SK-N-SH treated with all-trans-retinoic acid at 6 μM for 48 hours (cell line): ENCODE data around the gene PARVB.

ENCODE experiments used
- ATAC-seq: fragments of 200-7000 bp; cut with Tn5 transposase; 3 replicates; pipeline ENCODE4 v1.9.1; 2020; ENCODE audit warnings: mild to moderate bottlenecking, moderate library complexity
- ARNTL ChIP-seq: fragments of 450-650 bp; formaldehyde crosslinking; IDR thresholded peaks from 2 replicates; pipeline ENCODE4 v1.5.0; 2020; ENCODE audit warnings: low read depth, mild to moderate bottlenecking, moderate library complexity, borderline replicate concordance
- BACH2 ChIP-seq: fragments of 250-450 bp; sonication (Bioruptor Pico); IDR thresholded peaks from 2 replicates; pipeline ENCODE4 v1.9.0; 2021; ENCODE audit warnings: mild to moderate bottlenecking, borderline replicate concordance
- CSDC2 ChIP-seq: fragments of 250-450 bp; sonication (Bioruptor Pico); IDR thresholded peaks from 2 replicates; pipeline ENCODE4 v1.5.0; 2020; ENCODE audit warnings: mild to moderate bottlenecking, moderate library complexity
- ESRRG ChIP-seq: fragments of 250-450 bp; sonication (Bioruptor Pico); IDR thresholded peaks from 2 replicates; pipeline ENCODE4 v1.6.1; 2021; ENCODE audit warnings: mild to moderate bottlenecking
- GLIS3 ChIP-seq: fragments of 250-450 bp; sonication (Bioruptor Pico); IDR thresholded peaks from 2 replicates; pipeline ENCODE4 v1.5.0; 2020; ENCODE audit warnings: mild to moderate bottlenecking, moderate library complexity
- OSR1 ChIP-seq: fragments of 250-450 bp; sonication (Bioruptor Pico); IDR thresholded peaks from 2 replicates; pipeline ENCODE4 v1.8.0; 2022; ENCODE audit warnings: moderate library complexity, mild to moderate bottlenecking, inconsistent platforms
- PPARA ChIP-seq: fragments of 250-450 bp; sonication (Bioruptor Pico); IDR thresholded peaks from 2 replicates; pipeline ENCODE4 v1.5.0; 2020; ENCODE audit warnings: mild to moderate bottlenecking, borderline replicate concordance
- RARB ChIP-seq: fragments of 250-450 bp; sonication (Bioruptor Pico); IDR thresholded peaks from 2 replicates; pipeline ENCODE4 v1.8.0; 2021; ENCODE audit warnings: mild to moderate bottlenecking, moderate library complexity
- SNAI2 ChIP-seq: fragments of 250-450 bp; sonication (Bioruptor Pico); IDR thresholded peaks from 2 replicates; pipeline ENCODE4 v1.5.0; 2020; ENCODE audit warnings: mild to moderate bottlenecking, moderate library complexity
- TCF4 ChIP-seq: fragments of 250-450 bp; sonication (Bioruptor Pico); IDR thresholded peaks from 2 replicates; pipeline ENCODE4 v1.8.0; 2021; ENCODE audit warnings: mild to moderate bottlenecking, moderate library complexity, borderline replicate concordance
- TOX ChIP-seq: fragments of 250-450 bp; sonication (Bioruptor Pico); IDR thresholded peaks from 2 replicates; pipeline ENCODE4 v1.8.0; 2021; ENCODE audit warnings: mild to moderate bottlenecking, moderate library complexity, borderline replicate concordance
- ZC3H10 ChIP-seq: fragments of 250-450 bp; sonication (Bioruptor Pico); IDR thresholded peaks from 2 replicates; pipeline ENCODE4 v1.5.1; 2021; ENCODE audit warnings: mild to moderate bottlenecking, moderate library complexity
- ZFP3 ChIP-seq: fragments of 250-450 bp; sonication (Bioruptor Pico); IDR thresholded peaks from 2 replicates; pipeline ENCODE4 v1.5.0; 2020; ENCODE audit warnings: mild to moderate bottlenecking, moderate library complexity
- ZFP30 ChIP-seq: fragments of 450-650 bp; formaldehyde crosslinking; IDR thresholded peaks from 2 replicates; pipeline ENCODE4 v1.5.0; 2022; ENCODE audit warnings: mild to moderate bottlenecking, moderate library complexity
- ZNF565 ChIP-seq: fragments of 450-650 bp; formaldehyde crosslinking; conservative IDR thresholded peaks from 2 replicates; pipeline ENCODE4 v1.5.0; 2020; ENCODE audit warnings: low read depth, mild to moderate bottlenecking, moderate library complexity
- ZNF70 ChIP-seq: fragments of 450-650 bp; formaldehyde crosslinking; IDR thresholded peaks from 2 replicates; pipeline ENCODE4 v1.5.0; 2020; ENCODE audit warnings: mild to moderate bottlenecking, moderate library complexity
- ZNF8 ChIP-seq: fragments of 450-650 bp; formaldehyde crosslinking; IDR thresholded peaks from 2 replicates; pipeline ENCODE4 v1.5.0; 2020; ENCODE audit warnings: mild to moderate bottlenecking, moderate library complexity
- TF ChIP-seq, protein P1 (sequence below): fragments of 250-450 bp; sonication (Bioruptor Pico); IDR thresholded peaks from 2 replicates; pipeline ENCODE4 v1.5.0; 2020; ENCODE audit warnings: mild to moderate bottlenecking, moderate library complexity
- TF ChIP-seq, protein P2 (sequence below): fragments of 250-450 bp; sonication (Bioruptor Pico); IDR thresholded peaks from 2 replicates; pipeline ENCODE4 v1.8.0; 2021; ENCODE audit warnings: low read depth, mild to moderate bottlenecking, moderate library complexity, borderline replicate concordance
- TF ChIP-seq, protein P3 (sequence below): fragments of 250-450 bp; sonication (Bioruptor Pico); IDR thresholded peaks from 2 replicates; pipeline ENCODE4 v1.8.0; 2020; ENCODE audit warnings: mild to moderate bottlenecking, moderate library complexity, borderline replicate concordance
- TF ChIP-seq, protein P4 (sequence below): fragments of 250-450 bp; sonication (Bioruptor Pico); IDR thresholded peaks from 2 replicates; pipeline ENCODE4 v1.5.1; 2021; ENCODE audit warnings: mild to moderate bottlenecking, moderate library complexity

PARVB gene

DNA sequence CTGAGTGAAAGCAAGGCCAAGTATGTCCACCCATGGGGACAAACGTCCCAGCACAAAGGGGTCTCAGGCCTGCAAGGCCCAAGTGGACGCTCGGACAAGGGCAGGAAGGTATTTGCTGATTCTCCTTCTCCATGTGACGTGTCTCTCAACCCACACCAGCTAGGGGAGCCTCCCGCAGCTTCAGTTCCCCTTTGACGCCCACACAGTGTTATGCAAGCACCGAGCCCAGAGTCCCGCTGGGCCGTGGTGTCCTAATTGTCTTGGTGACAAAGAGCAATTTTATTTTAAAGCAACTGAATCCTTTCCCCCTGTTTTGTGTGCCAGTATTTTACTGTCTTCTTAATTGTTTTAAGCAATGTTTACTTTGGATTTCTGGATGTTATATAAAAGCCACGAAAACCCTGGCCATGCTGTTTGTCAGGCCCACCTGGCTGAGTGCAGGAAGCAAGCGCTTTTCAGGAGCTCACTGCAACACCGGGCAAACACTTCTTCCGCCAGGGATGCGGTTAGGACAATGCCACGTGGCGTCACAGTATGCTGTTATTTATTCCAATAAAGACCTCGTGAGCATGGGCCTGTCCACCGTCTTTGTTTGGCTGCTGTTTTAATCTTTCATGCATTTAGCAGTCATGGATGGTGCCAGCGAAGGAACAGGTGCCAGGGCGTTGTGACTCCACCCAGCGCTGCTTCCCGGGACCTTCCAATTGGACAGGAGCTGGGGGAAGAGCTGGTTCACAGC, 148.4 kb downstream of the PARVB start (continued):
- TF ChIP-seq CSDC2 (CRISPR knock-in tag) = no peak
- TF ChIP-seq ZC3H10 = no peak
- TF ChIP-seq OSR1 (CRISPR knock-in tag) = no peak
- TF ChIP-seq, protein P1, sequence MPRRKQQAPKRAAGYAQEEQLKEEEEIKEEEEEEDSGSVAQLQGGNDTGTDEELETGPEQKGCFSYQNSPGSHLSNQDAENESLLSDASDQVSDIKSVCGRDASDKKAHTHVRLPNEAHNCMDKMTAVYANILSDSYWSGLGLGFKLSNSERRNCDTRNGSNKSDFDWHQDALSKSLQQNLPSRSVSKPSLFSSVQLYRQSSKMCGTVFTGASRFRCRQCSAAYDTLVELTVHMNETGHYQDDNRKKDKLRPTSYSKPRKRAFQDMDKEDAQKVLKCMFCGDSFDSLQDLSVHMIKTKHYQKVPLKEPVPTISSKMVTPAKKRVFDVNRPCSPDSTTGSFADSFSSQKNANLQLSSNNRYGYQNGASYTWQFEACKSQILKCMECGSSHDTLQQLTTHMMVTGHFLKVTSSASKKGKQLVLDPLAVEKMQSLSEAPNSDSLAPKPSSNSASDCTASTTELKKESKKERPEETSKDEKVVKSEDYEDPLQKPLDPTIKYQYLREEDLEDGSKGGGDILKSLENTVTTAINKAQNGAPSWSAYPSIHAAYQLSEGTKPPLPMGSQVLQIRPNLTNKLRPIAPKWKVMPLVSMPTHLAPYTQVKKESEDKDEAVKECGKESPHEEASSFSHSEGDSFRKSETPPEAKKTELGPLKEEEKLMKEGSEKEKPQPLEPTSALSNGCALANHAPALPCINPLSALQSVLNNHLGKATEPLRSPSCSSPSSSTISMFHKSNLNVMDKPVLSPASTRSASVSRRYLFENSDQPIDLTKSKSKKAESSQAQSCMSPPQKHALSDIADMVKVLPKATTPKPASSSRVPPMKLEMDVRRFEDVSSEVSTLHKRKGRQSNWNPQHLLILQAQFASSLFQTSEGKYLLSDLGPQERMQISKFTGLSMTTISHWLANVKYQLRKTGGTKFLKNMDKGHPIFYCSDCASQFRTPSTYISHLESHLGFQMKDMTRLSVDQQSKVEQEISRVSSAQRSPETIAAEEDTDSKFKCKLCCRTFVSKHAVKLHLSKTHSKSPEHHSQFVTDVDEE = no peak
- no peak for TF ChIP-seq ESRRG

DNA sequence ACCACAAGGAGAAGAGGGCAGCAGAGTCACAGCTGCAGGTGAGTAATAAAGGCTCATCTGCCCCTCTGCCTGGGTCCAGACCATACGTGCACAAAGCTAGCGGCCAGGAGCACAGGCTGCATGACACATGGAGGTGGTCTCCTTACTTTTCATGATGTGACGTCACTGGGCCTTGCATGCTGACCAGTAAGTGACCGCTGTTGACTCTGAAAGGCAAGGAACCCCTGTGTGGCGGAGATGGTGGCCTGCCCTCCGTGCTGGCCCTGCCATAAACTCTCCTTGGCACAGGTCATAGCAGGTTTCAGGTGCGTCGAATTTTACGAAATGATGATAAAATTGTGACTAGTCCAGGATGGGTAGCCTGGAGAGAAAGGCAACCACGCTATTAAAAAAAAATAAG, 149.1 kb downstream of the PARVB start:
- TF ChIP-seq ZFP3 = no peak
- TF ChIP-seq BACH2 (CRISPR knock-in tag) = no peak
- no peak for TF ChIP-seq ZNF70 (CRISPR knock-in tag)
- no peak for TF ChIP-seq TOX (CRISPR knock-in tag)
- TF ChIP-seq CSDC2 (CRISPR knock-in tag) = no peak
- no peak for TF ChIP-seq PPARA (CRISPR knock-in tag)
- TF ChIP-seq SNAI2 = no peak
- TF ChIP-seq, protein P2, sequence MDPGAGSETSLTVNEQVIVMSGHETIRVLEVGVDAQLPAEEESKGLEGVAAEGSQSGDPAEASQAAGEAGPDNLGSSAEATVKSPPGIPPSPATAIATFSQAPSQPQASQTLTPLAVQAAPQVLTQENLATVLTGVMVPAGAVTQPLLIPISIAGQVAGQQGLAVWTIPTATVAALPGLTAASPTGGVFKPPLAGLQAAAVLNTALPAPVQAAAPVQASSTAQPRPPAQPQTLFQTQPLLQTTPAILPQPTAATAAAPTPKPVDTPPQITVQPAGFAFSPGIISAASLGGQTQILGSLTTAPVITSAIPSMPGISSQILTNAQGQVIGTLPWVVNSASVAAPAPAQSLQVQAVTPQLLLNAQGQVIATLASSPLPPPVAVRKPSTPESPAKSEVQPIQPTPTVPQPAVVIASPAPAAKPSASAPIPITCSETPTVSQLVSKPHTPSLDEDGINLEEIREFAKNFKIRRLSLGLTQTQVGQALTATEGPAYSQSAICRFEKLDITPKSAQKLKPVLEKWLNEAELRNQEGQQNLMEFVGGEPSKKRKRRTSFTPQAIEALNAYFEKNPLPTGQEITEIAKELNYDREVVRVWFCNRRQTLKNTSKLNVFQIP = no peak
- no peak for TF ChIP-seq GLIS3
- TF ChIP-seq ESRRG = no peak
- no peak for TF ChIP-seq ZNF565 (CRISPR knock-in tag)
- no peak for TF ChIP-seq ZC3H10
- TF ChIP-seq ZNF8 = no peak
- ATAC-seq = no peak

DNA sequence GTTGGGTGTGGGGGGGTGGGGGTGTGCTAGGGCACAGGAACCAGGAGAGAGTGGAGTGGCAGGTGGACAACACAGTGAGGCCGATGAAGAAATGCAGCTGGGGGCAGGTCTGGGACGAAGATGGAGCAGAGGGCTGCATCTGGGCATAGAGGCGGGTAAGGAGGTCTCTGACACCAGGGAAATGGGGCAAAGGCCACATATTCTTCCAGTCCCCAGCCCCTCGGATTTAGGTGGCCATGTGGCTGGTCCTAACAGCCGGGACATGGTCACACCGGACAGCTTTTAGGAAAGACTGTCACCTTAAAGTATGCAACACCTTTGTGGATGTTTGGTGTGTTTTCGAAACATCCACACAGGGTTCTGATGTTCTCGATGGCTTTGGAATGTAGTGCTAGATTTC, 151.6 kb downstream of the PARVB start:
- ATAC-seq = no peak
- TF ChIP-seq ESRRG (no peak), ZNF565 (CRISPR knock-in tag) (no peak), BACH2 (CRISPR knock-in tag) (no peak), ZFP30 (CRISPR knock-in tag) (no peak), ARNTL (CRISPR knock-in tag) (no peak), CSDC2 (CRISPR knock-in tag) (no peak), TOX (CRISPR knock-in tag) (no peak), RARB (no peak)
- TF ChIP-seq, protein P1 = no peak
- TF ChIP-seq, protein P2 = no peak

DNA sequence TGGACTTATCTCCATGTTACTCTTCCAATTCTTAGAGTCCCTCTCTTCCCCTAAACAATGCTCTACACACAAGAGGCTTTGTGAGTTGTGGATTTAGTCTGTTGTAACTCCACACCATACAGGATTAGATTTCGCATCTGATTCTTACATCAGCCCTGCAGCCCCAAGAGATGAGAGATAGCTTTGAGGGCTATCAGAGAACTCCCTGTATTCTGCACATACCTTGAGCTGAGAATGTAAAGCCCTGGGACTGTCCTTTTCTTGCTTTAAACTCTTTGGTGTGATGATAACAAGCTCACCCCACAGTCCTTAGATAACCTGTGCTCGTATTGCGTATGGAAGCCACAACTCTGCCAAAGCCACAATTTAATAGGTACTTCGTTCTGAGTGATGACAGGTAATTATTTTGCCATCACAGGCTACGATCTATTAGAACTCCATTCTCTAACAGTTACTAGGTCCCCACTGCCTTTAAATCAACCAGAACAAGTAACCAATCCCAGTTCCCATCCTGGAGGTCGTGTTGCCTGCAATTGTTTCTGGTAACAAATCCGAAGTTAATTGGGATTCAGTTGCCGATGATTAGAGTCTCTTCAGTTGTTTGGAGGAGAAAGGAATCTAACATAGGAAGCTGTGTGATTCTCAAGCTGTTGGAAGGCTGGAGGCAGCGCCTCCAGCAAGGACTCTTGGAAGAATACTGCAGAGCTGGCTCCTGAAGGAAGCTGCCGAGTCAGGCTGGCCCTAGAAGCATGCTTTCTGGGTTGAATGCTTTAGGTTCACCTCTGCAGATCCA, 155.3 kb downstream of the PARVB start:
- TF ChIP-seq ZNF8 = no peak
- no peak for TF ChIP-seq ESRRG
- no peak for TF ChIP-seq TCF4 (CRISPR knock-in tag)
- TF ChIP-seq, protein P3, sequence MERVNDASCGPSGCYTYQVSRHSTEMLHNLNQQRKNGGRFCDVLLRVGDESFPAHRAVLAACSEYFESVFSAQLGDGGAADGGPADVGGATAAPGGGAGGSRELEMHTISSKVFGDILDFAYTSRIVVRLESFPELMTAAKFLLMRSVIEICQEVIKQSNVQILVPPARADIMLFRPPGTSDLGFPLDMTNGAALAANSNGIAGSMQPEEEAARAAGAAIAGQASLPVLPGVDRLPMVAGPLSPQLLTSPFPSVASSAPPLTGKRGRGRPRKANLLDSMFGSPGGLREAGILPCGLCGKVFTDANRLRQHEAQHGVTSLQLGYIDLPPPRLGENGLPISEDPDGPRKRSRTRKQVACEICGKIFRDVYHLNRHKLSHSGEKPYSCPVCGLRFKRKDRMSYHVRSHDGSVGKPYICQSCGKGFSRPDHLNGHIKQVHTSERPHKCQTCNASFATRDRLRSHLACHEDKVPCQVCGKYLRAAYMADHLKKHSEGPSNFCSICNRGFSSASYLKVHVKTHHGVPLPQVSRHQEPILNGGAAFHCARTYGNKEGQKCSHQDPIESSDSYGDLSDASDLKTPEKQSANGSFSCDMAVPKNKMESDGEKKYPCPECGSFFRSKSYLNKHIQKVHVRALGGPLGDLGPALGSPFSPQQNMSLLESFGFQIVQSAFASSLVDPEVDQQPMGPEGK = no peak
- TF ChIP-seq, protein P4, sequence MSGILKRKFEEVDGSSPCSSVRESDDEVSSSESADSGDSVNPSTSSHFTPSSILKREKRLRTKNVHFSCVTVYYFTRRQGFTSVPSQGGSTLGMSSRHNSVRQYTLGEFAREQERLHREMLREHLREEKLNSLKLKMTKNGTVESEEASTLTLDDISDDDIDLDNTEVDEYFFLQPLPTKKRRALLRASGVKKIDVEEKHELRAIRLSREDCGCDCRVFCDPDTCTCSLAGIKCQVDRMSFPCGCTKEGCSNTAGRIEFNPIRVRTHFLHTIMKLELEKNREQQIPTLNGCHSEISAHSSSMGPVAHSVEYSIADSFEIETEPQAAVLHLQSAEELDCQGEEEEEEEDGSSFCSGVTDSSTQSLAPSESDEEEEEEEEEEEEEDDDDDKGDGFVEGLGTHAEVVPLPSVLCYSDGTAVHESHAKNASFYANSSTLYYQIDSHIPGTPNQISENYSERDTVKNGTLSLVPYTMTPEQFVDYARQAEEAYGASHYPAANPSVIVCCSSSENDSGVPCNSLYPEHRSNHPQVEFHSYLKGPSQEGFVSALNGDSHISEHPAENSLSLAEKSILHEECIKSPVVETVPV = no peak
- TF ChIP-seq, protein P2 = no peak
- TF ChIP-seq, all 23 proteins: peak for 0
- ATAC-seq = no peak
